Left lobe of liver (tissue), 2 donors: ENCODE measurements around the gene NDUFAF8. TPM values are rescaled to one million over a fixed set of nuclear protein-coding genes. Genes with fewer than 3 reads are reported as not detected.

ENCODE experiments used
- ATAC-seq: fragments of 200-7000 bp; cut with Tn5 transposase; one replicate; pipeline ENCODE4 v1.9.1; 2020; ENCODE audit warnings: mild to moderate bottlenecking, moderate library complexity
- DNase-seq: peaks from one replicate; pipeline ENCODE4 v3.0.0-alpha.2; 2020; ENCODE audit warnings: low spot score
- total RNA-seq: library from RNA; stranded (reverse); gene quantifications from one replicate; pipeline ENCODE4 v1.2.1, GENCODE V29; 2021
- donor health status: DM: no; HTN: no; CAD: no; lungs with moderate emphysema.
- donor health status: DM: no; HTN: yes; CAD: no.

The NDUFAF8 gene, protein sequence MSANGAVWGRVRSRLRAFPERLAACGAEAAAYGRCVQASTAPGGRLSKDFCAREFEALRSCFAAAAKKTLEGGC
- 33.3 TPM for total RNA-seq

DNA sequence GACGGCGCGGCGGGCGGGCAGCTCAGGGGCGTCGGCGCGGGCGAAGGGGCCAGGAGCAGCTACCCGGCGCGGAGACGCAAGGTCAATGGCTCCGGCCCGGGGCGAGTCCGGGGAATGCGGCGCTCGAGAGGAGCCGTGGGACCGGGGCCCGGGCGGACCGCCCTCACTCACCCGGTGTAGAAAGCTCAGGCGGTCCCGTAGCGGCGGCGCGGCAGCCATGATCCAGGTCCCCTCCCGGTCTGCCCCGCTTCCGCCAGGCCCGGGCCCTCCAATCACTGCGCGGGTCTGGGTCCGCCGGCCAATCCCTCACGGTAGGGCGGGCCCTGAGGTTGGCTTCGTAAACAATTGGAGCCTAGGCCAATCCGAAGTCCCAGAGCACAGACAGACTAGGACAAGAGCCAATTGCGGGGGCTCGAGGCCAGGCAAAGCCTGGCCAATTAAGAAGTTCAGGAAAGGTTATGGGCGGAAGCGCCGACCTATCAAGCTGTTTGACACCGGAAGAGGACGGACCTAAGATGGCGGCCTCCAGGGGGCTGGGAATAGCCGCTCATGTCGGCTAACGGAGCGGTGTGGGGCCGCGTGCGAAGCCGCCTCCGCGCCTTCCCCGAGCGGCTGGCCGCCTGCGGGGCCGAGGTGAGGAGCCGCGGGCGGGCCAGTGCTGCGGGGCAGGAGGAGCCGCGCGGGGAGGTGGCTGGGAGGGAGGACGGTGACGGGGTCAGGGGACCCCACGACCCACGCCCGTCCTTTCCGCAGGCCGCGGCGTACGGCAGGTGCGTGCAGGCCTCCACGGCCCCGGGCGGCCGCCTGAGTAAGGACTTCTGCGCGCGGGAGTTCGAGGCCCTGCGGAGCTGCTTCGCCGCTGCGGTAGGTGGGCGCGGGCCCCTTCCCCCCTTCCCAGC is at the start of gene NDUFAF8, which contains the start of gene TEPSIN:
Gene NDUFAF8, plus strand, starts transcription at position 504 of the 899 bp plus-strand sequence. Its CDS starts 46 bp downstream, at position 550.
Gene TEPSIN, minus strand, starts transcription at position 241 of the 899 bp plus-strand sequence. Its CDS starts 22 bp downstream, at position 219.
- DNase-seq: peak; percentile 98
- ATAC-seq: peak; percentile 90

DNA sequence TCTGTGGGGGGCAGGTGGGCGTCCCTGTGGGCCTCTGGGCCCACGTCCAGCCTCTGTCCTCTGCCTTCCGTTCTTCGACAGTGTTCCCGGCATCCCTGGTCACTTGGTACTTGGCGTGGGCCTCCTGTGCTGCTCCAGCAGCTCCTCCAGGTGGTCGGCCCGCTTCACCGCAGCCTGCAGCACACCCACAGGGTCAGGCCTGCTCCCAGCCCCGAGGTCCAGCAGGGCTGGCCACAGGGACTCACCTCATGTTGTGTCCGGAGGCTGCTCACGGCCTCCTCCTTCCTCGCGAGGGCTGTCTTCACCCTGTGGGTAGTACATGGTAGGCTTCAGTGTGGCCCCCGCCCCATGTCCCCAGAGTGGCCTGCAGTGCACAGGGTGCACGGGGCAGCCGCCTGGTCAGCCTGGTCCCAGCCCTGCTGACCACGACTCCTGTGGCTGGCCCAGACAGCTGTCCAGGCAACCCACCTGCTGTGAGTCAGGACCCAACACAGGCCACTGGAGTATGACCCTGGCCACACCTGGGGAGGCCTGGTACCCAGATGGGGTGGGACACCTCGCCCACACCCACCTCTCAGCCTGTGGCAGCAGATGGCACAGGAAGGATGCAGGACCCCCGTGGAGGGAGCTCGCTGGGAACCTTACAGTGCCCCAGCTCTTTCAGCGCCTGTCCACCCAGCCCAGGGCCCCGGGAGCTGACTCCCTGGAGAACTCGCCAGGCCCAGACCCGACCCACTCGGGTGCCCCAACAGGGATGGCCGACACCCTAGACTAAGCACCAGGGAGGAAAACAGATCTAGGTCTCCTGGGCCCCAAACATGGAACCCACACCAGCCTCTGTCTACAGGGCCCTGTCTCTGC is 49.2 kb upstream of the NDUFAF8 start:
- DNase-seq (no peak), ATAC-seq (peak; percentile 58)

DNA sequence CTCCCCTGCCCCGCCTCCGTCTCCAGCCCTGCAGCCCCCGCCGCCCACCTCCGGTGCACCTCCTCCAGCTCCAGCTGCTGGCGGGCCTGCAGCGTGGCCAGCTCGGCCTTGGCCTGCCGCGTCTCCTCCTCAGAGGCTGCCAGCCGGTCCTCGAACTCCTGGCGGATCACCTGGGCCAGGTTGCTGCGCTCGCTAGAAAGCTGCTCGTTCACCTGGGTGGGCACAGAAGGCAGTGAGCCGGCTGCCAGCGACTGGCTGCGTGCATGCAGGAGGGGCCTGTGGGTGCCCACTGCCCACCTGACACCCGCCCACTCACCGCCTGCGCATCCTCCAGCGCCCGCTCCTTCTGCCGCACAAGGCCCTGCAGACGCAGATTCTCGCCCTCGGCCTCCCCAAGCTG is 48.5 kb upstream of the NDUFAF8 start:
- ATAC-seq: no peak
- DNase-seq: no peak

DNA sequence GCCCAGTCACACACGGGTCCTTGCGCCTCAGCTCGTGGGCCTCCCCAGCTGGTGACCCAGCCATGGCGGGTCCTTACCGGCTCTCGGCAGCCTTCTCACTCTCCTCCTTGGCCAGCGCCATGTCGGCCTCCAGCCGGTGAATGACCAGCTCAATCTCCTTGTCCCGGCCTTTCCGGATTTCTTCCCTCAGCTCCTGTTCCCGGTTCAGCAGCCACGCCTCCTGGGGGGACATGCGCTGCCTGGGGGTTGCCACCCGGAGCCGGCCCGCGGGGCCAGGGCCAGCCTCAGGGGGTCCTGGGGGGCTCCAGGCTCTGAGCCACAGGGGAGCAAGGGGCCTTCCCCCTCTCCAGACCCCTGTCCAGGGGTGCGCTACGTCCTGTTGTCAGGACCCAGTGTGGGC is 48.0 kb upstream of the NDUFAF8 start:
- no peak for ATAC-seq
- DNase-seq: no peak

DNA sequence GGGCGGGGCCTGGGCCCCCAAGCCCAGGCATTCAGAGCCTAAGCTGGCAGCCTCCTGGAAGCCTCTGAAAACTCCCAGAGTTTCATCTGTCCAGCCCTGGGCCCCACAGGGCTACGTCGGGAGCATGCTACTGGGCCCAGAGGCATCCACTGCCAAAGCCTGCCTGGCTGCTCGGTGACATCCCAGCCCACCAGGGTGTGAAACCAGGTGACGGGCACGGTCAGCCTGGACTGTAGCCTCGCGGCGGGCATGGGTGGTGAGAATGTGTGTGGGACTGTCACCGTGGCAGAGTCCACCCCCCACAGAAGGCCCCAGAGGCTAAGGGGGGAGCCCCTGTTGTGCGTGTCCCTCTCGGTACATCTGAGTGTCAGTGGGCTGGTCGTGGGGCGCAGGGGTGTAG is 47.5 kb upstream of the NDUFAF8 start:
- DNase-seq (no peak), ATAC-seq (no peak)

DNA sequence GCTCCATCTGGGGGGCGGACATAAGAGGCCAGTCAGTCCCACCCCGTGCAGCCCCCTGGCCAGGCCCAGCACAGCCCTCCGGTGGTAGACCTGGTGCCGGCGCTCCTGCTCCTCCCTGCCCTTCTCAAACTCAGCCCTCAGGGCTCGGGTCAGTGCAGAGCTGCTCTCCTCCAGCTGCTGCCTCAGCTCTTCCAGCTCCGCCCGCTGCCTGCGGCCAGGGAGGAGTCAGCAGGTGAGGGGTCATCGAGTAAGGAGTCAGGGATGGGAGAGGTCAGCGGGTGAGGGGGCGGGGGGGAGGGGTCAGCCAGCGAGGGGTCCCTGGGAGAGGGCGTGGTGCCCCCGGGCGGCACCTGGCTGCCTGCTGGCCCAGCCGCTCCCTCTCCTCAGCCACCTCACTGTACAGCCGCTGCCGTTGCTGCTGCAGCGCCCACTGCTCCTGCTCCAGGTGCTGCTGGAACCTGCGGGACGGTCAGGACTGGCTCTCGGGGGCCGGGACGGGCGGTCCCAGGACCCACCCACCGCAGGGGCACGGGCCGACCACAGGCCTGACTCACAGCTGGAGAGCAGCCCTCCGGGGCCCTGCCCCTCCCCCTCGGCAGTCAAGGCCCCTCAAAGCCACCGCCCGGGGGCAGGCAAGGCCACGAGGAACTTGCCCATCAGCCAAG is 46.6 kb upstream of the NDUFAF8 start:
- ATAC-seq: no peak
- no peak for DNase-seq

DNA sequence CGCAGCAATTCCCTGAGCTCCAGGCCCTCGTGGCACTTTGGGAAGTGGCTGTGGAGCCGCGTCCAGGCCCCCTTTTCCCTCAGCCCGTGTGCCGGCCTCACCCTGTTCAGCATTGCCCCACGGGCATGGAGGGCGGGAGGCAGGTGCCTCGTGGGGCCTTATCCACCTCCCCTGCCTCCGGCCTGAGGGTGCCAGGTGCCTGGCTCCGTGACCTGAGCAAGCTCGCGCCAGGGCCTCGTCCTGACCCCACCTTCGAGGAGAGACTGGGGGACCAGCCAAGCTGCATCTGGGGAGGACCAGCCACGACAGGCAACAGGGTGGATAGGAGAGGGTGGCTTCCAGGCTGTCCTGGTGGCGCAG is 46.1 kb upstream of the NDUFAF8 start:
- no peak for ATAC-seq

DNA sequence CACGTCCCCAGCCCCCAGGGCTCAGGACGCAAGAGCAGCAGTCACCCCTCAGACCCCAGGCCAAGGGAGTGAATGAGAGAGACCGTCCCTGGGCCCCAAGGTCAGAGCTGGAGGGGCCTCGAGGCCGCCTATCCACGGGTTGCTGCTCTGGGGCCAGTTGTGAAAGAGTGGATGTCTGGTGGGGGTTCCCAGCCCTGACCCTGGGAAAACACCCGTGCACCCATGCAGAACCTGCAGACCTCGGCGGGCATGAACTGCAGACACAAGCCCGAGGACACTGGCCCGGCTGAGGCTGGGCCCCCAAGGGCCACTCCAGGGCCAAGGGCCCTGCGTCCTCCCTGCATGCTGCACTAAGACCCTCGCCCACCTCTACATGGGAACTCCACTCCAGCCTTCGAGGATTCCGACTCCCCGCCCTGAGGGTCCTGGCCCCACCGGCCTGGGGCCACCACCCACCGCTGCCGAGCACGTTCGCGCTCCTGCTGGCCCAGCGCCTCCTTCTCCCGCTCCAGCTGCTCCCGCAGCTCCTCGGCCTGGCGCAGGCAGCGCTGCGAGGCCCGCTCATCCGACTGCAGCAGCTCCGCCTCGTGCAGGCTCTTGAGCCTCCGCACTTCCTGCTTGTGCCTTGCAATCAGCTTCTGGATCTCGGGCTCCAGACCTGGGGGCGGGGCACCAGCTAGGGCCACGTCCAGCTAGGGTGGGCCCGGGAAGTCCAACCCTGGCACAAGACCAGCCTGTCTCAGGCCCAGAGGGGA is 45.5 kb upstream of the NDUFAF8 start:
- ATAC-seq: no peak
- no peak for DNase-seq

More for the DNA sequence above, 46.1 kb upstream of the NDUFAF8 start:
- no peak for DNase-seq

DNA sequence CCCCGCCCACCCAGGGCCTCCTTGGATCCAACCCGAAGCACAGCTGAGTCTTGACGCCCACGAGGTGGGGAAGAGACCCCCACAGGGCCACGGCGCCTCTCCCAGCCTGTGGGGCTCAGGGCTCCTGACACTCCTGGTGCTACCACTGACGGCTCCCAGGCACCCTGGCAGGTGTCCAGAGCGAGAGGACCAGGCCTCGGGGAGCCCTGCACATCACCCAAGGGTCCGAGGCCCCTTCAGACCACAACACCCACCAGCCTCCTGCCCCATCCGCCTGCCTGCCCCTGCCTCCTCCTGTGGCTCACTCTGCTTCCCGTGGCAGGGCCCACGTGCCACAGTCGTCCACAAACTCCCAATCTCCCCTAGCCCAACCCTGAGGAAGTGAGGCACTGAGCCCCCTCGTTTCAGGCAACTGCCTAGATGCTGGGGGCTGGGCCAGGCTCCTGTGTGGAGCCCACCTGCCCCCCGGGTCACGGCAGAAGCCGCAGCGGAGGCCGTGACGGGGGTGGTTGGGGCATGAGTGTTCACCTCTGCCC is 44.8 kb upstream of the NDUFAF8 start:
- DNase-seq: no peak
- ATAC-seq: no peak

DNA sequence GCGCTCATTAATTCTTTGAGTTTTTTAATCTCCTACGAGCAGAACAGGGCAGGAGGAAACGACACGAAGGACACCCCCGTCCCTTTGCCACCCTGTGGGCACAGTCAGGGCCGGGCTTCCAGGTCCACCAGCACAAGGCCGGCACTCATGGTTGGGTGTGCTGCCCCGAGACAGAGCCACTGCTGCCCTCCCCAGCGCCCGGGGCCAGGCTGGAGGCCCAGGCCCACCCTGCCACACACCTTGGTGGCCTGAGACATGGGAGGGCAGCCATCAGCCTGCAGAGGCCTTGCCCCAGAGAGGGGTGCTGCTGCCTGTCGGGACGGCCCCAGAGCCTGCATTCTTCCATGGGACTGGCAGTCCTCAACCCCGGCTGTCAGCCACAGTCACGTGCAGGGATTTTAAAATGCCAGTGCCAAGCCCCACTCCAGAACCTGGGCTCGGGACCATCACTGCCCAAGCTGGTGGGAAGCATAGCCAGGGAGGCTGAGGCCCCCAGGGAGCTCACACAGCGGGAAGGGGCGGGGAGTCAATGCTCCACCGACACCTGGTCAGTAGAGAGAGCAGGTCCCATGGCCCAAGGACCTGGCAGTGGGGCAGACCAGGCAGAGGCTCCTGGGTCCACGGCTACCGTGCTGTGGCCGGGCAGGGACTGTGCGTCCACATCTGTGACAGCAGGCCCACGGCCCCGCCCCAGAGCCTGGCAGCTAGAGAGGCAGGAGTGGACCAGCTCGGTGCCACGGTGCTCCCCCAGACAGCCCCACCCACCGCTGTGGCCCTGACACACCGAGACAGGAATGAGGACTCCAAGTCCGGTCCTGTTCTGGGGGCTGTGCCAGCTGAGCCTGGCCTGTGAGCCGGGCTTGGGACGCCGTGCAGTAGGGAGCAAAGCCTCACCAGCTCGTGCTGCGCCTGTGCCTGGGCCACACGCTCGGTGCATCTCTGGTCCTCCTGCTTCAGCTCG is 43.9 kb upstream of the NDUFAF8 start:
- DNase-seq: no peak
- ATAC-seq: no peak

DNA sequence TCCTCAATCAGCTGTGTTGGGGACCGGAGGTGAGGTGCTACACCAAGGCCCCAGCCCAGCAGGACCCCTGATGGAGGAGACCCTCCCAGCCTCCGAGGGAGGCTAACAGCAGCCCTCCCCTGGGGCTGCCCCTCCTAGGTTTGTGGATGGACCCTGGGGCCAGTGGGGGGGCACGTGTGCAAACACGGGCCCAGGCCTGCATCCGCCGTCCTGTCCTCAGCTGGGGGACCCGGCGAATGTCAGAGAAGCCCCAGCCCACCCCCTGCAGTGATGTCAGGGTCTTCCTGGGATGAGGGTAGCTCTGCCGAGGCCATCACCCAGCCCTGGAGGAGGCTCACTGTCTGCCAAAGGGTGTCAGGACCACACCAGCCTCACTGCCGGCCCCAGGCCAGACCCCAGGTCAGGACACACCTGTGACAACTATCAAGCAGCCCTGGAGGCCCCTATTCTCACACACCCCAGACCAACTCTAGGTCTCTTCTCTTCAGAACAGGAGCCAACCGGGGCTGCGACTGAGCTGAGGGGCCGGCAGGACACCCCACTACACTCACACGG is 43.1 kb upstream of the NDUFAF8 start:
- ATAC-seq (no peak), DNase-seq (no peak)

DNA sequence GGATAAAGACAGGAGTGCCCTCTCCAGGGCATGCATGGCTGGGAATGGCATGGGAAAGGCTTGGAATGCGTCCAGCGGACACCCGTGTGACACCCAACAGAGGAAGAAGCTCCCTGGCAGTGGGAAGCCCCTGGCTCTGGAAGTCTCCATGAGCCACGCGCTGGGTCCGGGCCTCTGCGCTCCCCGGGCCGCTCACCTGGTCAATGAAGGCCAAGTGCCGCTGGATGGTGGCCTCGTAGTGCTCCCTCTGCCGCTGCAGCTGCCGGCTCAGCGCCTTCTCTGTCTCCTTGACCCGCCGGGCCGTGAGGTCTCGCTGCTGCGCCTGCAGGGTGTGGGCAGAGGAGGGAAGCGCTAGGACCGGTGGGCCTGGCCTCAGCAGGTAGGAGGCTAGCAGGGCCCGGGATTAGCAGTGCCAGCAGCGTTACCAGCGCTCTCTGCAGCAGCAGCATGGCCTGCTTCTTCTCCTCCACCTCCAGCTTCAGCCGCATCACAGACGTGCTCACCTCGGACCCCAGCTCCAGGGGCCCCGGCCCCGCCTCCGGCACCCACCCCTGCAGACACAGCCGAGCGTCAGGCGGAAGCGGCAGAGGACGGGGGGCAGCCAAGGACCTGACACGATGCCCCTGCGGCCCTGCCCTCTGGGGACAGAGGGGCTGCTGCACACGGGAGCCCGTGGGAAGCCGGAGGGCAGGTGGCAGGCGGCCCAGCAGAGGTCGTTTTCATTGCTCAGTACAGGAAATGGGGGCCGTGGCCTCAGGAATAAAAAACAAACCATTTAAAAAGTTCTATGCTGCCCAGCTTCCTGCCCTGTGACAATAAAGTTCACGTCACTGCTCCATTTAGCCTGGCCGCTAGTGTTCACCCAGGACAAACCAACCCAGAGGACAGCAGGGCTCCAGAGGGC is 42.4 kb upstream of the NDUFAF8 start:
- ATAC-seq: peak; percentile 6

DNA sequence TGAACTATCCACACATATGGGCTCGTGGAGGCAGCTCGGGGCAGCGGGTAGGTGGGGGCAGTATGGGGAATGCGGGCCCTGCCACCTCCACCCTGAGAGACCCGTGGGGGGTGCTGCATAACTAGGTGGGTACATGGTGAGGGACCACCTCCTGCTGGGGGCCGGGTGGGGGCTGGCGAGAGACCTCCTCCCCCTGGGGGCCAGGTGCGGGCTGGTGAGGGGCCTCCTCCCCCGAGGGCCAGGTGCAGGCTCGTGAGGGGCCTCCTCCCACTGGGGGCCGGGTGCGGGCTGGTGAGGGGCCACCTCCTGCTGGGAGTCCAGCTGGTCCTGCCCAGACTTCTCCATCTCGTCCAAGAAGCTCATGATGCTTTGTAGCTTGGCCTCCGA is 41.7 kb upstream of the NDUFAF8 start:
- DNase-seq (no peak), ATAC-seq (no peak)

More for the DNA sequence above, 42.4 kb upstream of the NDUFAF8 start:
- DNase-seq: no peak

DNA sequence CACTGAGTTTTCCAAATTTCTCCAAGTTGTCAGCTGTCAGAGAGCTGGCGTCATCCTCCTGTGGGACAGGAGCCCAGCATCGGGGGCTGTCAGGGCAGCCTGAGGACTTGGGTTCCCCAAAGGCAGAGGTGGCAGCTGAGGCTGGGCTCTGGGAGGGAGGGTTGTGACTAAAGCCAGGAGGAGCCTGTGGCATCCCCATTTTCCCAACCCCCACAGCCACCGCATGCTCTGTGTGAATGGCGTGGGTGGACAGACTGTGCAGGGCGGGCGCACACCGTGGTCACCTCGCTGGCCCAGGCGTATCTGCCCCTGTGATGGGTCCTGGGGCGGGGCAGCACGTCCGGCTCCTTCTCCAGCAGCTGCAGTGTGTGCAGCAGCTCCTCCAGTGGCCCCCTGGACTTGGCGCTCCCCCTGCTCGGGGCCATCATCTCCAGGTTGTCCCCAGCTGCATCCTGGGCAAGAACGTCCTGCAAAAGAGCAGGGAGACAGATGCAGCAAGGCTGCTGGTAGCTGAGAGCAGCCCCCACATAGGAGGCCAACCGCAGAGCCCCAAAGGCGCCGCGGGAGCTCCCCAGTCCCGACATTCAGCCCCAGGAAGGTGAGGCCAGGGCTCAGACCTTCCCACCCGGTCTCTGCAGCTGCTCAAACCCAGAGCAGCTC is 41.2 kb upstream of the NDUFAF8 start:
- ATAC-seq: no peak
- DNase-seq: no peak

DNA sequence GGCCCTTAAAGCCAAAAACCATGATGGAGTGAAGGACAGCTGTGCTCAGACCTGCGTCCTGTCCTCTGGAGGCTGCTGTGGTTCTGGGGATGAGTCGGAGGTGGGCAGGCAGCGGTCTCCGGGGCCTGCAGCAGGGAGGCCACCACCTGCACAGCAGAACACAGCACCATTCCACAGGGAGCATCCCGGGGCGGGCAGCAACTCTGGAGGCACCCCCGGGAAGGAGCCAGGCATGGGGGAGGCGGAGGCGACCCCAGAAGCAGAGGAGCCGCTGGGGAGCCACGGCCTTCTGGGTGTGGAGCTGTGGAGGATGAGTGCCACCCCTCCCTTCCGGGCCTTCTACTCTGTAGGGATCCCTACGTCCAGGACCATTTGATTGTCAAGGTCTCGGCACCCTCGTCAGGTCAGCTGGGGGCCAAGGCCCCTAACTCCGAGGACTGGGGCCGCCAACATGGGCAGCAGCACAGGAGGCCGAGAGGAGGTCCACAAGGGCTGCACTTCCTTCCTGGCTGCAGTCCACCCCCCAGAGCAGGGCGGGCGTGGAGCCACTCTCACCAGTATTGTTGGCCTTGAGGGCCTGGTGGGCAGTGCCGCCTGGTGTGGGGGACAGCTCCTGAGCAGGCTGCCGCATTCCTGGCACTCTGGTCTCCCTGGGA is 40.2 kb upstream of the NDUFAF8 start:
- no peak for ATAC-seq
- DNase-seq: no peak

DNA sequence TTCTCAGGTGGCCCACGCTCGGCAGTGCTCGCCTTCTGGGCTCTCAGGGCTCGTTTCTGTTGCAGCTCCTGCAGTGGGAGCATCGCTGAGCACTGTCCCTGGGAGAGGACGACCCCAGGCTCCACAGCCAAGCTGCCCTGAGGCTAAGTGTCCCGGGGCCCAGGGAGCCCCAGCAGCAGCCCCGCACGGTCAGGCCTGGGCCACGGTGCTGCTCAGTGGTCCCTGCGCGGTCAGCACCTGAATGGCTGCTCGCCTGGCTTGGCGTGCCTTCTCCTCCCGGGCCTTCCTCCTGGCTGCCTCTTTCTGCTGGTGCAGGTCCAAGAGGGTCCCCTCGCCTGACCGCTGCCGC is 39.7 kb upstream of the NDUFAF8 start:
- no peak for DNase-seq
- ATAC-seq: no peak

DNA sequence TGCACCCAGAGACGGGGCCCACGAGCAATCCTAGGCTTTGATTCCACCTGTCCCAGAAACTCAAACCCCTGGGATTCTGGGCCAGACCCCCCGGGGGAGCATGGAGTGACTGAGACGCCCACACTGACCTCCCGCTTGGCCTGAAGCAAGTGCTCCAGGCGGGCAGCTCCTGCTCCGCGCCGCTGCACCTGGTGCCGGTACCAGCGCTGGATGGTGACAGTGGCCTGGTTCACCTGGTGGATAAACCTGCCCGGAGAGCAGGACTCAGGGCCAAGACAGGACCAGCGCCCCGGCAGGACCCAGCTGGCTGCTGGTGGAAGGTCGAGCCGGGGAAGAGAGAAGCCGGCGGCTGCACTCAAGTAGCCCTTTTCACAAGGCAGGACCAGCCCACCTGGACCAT is 38.9 kb upstream of the NDUFAF8 start:
- no peak for DNase-seq
- ATAC-seq: no peak
